NCI-H146 (cell line): ENCODE data around the gene GPN2.
A peak's percentile ranks its signal among the peaks of the same experiment; 100 is the strongest.
"Not testable (repeated sequence)": the region's sequence is repeated elsewhere in the genome, so short reads cannot be mapped to it uniquely, and the experiment has no call there.

Source experiments
- DNase-seq: peaks from one replicate; lab custom pipeline; 2025; lab: John Stamatoyannopoulos, UW

The GPN2 gene

DNA sequence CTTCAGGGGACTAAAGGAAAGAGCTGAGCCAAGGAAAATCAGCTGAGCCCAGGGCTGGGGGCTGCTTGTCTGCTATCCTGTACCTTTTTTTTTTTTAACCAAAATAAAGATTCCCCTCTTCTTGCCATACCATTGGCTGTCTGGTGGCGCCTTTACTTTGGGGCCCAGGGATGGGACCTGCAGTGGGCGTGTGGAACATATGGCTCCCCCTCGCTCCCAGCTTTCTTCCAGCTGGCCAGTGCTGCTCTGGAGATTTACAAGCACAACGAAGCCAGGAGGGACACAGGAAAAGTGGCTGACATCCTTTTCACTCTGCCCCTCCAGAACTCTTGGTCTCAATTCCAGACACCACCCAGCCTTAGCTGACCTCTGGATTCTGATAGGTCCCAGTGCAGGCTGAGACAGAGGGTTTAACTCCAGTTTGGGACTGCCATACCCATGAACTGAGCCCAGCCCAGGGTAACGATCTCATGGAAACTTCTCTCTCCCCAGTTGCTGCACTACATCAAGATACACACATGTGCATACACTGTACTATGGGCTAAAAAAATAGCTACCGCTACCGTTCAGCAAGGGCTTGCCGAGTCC is 32.5 kb downstream of the GPN2 start:
- no peak for DNase-seq

DNA sequence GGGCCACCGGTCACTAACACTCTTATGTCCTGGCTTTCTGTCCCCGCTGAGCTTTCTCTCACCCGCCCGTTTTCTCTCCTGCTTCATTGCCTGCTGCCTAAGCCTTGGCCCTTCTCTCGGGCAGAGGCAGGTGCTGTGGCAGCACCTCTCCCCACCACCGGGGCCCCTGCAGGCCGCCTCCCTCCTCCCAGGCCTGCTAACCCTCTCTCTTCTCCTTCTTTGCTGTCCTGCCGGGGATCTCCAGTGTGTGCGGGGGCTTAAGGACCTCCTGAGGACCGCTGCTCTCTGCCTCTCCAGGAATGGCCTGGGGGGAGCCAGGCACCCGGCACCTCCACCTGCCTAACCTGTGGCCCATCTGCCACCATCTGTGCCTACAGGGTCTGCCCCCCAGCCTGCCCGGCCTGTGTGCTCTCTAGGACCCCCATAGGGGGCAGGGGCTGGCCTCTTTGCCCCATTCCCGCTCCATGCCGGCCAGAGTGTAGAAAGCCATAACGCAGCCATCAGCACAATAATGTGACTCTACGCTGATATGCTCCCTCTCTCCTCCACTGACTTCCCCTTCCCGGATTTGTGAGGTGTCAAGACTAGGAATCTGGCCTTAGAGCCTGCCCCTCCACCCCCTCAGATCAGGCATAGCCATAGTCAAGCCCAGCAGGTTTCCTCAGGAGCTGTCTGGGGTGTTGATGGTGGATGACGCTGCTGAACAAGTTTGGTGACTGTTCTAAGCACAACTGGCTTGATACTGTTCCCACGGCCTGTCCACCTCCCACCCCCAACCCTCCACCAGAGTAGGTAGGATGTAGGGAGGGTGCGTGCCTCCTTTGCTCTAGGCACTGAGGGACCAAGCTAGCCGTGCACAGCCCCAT is 33.2 kb downstream of the GPN2 start:
- no peak for DNase-seq

DNA sequence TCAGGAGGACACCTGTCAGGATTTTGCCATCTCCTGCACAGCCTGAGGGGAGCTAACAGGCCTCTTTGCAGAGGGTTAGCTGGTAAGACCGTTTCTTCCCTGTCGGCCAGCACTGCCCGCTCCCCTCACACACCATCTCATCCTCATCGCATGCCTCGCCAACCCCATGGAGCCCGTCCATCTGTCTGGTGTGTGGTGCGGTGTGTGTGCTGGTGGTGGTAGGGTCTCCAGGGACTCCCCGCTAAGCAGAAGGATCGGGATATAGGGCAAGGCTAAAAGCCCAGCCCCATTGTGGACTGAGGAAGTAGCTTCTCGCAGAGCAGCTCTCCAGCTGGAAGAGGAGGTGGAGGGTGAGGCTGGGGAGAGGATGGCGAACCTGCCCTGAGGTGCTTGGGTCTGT is 33.9 kb downstream of the GPN2 start:
- no peak for DNase-seq

DNA sequence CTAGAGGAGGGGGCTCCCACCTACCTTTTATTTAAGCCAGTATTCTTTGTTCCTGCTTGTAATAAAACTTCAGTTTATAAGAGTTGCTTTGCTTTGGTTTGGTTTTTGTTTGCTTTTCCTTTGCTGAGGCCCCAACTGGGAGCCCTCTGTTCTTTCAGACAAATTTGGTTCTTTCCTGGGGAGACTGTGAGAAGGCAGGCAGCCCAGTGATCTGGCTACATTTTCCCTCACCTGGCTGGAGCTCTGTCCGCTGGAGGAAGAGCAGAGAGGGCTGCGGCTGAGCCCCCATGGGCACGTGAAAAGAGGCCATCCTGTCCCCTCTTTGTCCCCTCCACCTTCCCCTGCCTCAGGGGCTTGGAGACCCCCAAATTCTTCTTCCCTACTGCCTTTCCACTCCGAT is 34.4 kb downstream of the GPN2 start:
- no peak for DNase-seq

DNA sequence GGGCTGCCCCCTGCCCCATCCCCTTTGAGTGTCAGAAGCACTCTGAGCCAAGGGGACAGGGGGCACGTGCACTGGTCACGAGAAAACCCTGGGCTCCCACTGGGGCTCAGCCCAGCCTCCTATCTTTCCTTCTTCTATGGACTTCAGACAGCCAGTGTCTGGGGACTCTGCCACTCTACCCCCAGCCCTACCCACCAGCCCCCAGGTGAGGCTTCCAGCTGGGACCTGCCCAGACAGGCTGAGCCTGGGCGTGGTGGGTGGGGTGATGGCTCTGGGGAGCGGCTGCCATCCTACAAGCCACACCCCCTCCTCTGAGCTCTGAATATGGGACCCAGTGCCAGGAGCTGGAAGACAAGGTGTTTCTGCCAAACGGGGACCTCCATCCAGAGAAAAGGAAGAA is 35.2 kb downstream of the GPN2 start:
- DNase-seq = no peak

DNA sequence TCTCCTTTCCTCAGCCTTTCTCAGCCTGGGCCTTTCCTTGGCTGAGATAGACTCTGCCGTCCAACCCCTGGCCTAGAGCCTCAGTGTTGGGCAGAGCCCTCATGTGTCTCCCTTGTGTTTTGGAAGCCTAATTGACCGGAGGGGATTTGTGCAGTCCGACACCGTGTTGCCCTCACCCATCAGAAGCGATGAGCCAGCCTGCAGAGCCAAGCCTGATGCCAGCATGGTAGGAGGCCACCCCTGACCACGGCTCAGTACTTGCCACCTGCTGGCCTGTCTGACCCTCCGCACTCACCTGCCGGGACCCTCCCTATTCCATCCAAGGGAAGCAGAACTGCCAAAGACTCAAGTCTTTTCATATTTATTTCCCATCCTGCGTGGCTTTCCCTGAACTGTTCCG is 36.5 kb downstream of the GPN2 start:
- no peak for DNase-seq

DNA sequence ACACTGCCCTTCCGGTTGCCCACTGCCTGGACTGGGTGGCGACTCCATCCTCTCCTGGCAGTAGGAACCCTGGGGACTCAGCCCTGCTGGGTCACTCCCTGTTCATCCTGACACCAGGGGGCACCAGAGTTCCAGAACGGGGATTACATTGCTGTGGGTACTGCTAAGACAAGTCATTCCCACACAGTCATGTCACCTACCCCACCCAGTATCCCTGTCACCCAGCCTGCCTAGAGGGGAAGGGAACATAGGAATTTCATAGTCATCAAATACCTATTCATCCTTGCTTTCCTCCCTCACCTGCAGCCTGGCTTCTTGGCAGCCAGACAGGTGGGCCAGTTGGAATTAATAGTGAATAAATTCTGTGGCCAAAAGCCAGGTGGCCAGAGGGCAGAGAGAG is 36.9 kb downstream of the GPN2 start:
- peak; percentile 52 for DNase-seq

DNA sequence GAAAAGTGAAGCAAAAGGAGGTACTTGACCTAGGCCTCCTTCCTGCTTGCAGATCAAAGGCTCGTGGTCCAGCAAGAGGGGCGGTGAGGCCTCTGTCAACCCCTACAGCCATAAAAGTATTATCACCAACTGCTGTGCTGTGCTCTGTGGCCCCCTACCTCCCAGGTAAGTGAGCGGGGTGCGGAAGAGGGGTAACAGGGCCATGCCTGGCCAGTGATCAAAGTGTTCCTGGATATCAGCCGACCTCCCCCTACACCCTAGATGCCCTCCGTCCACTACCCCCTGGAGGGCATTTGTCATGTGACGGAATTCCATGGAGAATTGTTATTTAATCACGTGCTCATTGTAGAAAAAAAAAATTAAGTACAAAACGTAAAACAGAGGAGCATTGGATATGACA is 37.4 kb downstream of the GPN2 start:
- DNase-seq = no peak

DNA sequence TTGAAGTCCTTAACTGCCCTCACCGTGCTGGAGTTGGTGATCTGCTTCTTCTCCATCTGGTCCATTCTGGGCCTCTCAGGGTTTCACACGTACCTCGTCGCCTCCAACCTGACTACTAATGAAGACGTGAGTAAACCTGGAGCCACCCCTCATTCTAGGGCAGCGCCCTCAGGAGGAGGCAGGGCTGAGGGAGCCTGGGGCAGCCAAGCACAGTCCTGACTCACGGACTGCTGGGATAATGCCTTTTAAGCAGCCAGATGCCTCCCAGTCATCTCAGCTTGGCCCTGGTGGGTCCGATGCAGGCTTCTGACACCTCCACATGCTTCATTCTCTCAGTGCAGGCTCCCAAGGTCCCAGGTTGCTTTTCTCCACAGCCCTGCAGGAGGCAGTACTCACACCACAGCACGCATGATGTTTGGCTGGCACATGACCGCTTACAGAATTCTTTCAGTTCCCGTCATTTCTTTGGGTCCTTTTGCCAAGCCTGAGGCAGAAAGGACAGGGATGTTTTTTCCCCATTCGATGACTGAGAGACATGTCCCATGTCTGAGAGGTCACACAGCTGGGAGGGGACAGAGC is 38.9 kb downstream of the GPN2 start:
- DNase-seq = no peak

DNA sequence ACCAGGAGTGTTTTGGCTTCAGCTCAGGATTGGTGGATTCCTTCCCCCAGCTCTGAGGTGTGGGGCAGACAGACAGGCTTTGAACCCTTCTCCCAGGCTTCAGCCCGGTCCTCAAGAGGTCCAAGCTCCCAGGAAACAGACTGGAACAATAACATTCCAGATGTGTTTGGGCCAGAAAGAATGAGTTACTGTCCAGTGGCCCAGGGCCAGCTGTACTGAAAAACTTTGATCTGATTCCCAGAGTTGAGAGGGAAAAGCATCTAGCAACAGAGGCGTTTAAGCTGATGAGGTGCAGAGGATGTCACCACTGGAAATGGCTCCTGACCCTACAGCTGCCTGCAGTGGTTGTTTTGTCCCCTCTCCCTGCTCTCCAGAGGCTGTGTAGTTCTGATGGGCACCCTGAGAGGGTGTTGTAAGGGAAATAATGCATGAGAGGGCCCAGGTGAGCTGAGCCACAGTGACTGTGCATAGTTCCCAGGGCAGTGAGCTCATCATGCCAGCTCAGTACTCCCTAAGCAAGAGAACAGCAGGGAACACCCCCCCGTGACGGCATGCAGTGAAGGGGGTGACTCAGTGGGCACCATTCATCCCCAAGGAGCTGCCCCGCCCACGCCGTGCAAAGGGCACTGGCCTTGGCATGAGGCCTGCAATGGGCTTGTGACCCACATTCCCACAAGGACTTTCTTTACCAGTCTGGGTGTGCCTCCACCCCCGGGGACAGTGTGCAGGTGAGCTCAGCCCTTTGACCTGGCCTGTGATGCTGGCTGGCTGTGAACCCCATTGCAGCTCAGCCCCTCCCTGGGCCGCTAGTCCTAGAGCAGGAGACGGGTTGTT is 40.9 kb downstream of the GPN2 start:
- no peak for DNase-seq

DNA sequence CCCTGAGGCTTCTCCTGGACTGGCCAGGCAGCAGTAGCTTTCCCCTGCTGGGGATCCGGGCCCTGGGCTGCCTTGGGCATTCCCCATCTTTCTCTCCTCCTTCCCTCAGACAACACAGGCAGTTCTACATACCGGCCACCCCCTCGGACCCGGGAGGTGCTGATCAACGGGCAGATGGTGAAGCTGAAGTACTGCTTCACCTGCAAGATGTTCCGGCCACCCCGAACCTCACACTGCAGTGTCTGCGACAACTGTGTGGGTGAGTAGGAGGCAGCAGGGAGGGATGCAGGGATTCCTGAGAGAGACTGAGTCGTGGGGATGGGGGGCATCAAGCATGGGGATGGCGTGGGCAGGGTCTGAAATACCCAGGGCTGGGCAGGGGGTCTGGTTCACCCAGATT is 41.6 kb downstream of the GPN2 start:
- no peak for DNase-seq

DNA sequence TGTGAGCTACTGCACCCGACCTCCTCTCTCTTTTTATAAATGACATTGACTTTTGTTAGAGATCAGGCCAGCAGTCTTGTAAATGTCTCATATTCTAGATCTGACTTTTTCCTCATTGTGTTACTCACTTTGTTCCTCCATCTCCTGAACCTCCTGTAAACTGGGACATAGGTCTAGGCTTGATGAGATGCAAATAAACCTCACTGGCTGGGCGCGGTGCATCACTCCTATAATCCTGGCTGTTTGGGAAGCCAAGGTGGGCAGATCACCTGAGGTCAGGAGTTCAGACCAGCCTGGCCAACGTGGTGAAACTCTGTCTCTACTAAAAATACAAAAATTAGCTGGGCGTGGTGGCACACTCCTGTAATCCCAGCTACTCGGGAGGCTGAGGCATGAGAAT is 42.3 kb downstream of the GPN2 start:
- DNase-seq = not testable (repeated sequence)

DNA sequence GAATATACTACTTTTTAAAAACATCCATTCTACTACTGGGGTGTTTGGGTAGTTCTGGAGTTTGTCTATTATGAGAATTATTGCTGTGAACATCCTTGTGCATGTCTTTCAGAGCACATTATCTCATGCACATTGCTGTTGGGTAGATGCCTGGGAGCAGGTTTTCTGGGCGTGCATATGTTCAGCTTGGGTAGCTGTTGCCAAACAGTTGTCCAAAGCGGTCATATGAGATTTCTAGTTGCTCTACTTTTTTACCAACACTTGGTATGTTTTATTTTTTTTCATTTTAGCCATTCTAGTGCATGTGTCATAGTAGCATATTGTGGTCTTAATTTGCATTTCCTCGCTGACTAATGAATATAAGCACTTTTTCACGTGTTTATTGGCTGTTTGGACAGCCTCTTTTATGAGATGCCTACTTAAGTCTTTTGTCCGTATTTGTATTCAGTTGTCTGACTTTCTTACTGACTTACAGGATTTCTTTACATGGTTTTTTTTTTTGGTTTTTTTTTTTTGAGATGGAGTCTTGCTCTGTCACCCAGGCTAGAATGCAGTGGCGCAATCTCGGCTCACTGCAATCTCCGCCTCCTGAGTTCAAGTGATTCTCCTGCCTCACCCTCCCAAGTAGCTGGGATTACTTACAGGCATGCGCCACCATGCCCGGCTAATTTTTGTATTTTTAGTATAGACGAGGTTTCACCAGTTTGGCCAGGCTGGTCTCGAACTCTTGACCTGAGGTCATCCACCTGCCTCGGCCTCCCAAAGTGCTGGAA is 45.5 kb downstream of the GPN2 start:
- no peak for DNase-seq

DNA sequence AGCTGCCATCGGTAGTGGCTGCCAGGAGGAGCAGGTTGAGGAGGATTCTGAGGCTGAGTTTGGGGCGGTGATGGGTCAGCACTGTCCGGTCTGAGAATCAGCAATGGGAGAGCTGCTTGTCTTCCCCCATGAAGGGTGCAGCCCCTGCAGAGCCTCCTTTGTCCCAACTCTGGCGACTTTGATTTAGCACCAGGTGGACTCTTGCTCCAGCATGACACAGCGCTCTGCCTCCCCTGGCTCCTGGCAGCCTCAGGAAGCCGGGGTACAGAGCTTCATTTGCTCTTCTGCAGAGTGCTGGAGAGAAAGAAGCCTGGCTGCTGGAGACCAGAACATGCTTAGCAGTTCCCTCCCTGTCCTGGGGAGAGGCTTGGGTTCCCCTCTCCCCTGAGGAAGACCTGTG is 50.3 kb downstream of the GPN2 start:
- DNase-seq = no peak

DNA sequence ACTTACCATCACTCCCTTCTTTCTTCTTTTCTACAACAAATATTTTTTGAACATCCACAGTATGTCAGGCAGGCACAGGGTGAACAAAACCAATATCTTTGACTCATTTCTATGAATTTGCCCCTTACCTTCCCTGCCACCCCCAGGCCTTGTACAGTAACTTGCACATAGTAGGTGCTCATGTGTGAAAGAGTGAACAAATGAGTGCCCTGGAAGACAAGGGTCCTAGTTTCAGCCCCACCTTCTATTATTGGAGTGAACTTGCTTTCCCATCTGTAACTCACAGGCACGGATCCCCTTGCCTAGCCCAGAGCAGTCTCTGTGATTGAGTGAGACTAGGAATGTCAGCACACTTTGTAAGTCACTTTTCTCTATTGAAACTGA is 50.8 kb downstream of the GPN2 start:
- no peak for DNase-seq

DNA sequence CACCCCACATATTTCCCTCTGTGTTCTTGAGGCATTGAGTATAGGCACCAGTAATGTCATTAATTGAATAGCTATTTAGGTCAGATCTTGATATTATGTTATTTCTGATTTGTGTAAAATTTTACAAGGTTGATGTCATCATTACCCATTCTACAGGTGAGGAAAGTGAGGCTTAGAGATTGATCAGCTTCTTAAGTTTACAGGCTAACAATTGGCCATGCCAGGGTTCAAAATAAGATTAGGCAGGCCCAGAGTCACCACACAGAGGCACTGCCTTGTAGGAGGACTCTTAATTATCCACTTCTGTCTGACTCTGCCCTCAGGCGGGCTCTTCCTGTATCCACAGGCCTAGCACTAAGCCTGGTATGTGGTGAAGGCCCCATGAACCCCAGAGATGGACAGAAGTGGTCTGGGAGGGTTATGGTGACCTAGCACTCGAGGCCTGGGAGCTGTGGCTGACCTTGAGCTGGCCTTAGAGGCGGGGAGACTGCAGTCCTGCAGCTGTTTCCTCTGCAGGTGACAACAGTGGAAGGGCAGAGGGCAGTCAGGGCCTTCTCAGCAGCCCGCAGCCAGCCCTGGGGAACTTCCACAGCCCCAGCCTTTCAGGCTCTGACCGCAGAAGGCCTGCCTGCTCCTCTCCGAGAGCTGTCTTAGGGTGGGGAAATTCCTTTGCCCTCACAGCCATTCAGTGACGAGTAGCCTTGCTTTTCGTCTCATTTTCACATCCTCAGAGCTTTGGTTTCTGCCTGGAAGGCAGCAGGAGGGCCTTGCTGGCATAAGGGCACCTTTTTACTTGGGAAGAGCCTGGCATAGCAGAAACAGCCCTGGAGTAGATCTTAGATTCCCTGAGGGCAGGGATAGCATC is 51.4 kb downstream of the GPN2 start:
- no peak for DNase-seq

DNA sequence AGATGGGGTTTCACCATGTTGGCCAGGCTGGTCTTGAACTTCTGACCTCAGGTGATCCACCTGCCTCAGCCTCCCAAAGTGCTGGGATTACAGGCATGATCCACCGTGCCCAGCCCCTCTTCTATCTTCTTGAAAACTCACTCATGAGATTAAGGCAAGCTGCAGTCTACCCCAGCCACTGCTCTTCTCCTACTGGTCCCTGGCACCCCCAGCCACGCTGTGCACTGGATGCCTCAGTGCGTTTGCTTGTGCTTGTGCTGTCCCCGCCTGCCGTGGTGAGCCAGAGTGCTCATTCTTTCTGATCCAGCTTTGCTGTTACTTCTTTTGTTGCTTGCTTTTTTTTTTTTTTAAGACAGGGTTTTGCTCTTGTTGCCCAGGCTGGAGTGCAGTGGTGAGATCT is 52.4 kb downstream of the GPN2 start:
- DNase-seq = not testable (repeated sequence)

DNA sequence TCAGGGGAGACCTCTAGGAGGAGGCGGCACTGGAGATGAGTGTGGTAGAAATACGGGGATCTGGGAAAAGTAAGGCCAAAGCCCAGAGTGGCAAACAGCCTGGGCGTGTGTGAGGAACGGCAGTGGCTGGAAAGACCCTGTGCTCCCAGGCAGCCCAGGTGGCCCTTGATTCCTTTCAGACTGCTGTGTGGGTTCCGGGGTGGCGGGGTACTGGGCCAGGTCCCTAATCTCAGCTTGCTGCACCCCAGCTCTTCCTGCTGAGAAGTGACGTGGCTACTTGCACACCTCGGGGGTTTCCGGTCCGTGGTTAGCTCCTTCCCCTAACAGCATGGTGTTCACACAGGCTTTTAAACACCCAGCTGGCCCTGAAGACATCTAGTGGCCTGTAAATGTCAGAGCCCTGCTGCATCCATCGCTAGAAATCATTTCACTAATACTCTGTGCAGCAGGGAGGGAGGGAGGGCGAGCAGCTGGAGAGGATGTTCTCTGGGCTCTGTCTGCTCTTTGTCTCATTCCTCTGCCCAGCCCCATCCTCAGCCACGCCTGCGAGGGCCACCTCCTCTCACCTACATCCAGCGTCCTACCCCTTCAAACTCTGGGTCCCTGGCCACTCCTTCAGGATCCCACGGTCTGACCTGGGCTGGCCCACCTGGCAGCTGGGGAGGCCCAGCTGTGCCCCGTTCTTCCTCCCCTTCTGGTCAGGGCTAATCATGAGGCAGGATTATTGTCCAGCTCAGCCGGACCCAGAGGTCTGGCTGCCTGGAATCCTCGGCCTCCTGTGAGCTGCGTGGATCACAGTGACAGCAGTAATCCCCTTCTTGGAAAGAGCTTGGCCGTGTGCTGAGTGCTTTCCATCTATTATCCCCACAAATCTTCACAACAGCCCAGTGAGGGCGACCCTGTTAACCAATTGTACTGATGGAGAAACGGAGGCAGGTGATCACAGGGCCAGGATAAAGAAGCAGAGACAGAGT is 56.4 kb downstream of the GPN2 start:
- DNase-seq = no peak

DNA sequence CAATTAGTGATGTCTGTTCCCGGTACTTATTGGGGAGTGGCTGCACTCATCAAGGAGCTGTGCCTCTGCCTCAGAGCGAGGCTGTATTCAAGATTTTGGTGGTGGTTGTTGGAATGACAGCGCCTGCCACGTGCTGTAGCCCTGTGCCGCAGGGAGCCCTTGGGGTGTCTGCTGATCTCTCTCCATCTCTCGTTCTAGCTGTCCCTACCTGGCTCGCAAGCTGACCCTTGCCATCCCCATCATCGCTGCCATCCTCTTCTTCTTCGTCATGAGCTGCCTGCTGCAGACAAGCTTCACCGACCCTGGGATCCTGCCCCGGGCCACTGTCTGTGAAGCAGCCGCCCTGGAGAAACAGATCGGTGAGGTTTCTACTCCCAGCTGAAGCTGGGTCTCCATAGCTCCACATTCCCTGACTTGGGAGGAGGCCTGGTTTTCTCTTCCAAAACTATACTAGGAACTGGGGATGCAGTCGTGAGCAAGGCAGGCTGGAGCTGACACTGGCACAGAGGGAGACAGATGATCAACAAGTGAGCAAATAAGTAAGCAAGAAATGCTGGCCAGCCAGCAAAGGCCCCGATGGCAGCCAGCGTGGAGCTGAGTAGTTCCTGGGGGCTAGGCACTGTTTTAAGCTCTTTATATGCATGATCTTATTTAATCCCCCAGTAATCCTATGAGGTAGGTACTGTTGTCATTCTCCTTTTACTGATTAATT is 57.7 kb downstream of the GPN2 start:
- DNase-seq = no peak
